Neural crest cell (in vitro differentiated cells): ENCODE measurements around the gene MAP2K7. TPM values are rescaled to one million over a fixed set of nuclear protein-coding genes. Genes with fewer than 3 reads are reported as not detected.

ENCODE experiments used
- DNase-seq: peaks from one replicate; pipeline ENCODE4 v3.0.0; 2021; ENCODE audit warnings: low read depth, mixed read lengths, low spot score
- H3K27ac Mint-ChIP-seq: one replicate; pipeline ENCODE4 v1.8.0; 2021; ENCODE audit warnings: mild to moderate bottlenecking, mixed read lengths; ENCODE audit not compliant: unreplicated experiment
- H3K27me3 Mint-ChIP-seq: 2 replicates; pipeline ENCODE4 v1.8.0; 2021; ENCODE audit warnings: low read depth, mild to moderate bottlenecking, mixed read lengths
- H3K36me3 Mint-ChIP-seq: 2 replicates; pipeline ENCODE4 v1.8.0; 2021; ENCODE audit warnings: low read depth, mild to moderate bottlenecking, mixed read lengths
- H3K4me1 Mint-ChIP-seq: 2 replicates; pipeline ENCODE4 v1.8.0; 2021; ENCODE audit warnings: mixed read lengths
- H3K4me3 Mint-ChIP-seq: one replicate; pipeline ENCODE4 v1.8.0; 2021; ENCODE audit warnings: mild to moderate bottlenecking, mixed read lengths
- H3K9me3 Mint-ChIP-seq: 2 replicates; pipeline ENCODE4 v1.8.0; 2021; ENCODE audit warnings: mixed read lengths
- total RNA-seq: library from RNA; stranded (reverse); gene quantifications from 2 replicates; pipeline ENCODE4 v1.2.1, GENCODE V29; 2021
- TF ChIP-seq, protein P1 (sequence below): fragments of 200-600 bp; sonication (generic); conservative IDR thresholded peaks from 2 replicates; pipeline ENCODE4 v1.5.0; 2021; ENCODE audit warnings: antibody characterized with exemption, mild to moderate bottlenecking

The MAP2K7 gene
- total RNA-seq, 1 donor from 2014 or later = 50.7 TPM

DNA sequence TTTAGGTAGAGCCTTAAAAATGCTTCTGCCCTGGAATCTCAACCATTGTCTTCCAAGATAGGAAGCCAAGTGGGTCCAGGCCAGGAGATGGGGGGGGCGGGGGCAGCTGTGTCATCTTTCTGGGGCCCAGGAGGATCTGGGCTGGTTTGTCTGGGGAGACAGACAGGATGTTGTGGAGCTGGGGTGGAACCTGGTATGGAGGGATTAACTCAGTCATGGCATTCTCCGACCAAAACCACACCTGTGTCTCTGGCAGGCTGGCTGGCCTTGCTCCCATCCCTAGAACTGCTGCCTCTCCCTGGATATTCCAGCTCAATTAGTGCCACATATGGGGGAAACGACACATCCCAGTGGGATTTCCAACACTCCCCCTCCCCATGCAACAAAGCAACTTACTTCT lies 2.7 kb upstream of the MAP2K7 start:
- Mint-ChIP-seq H3K4me3 (peak overlapping the region; percentile 65), H3K27ac (no peak overlapping the region), H3K36me3 (peaks cover 2% of the 10 kb centered on the region), H3K27me3 (peaks cover 6% of the 10 kb centered on the region), H3K9me3 (no peaks in the 10 kb centered on the region), H3K4me1 (peaks cover 28% of the 10 kb centered on the region)
- TF ChIP-seq, protein P1, sequence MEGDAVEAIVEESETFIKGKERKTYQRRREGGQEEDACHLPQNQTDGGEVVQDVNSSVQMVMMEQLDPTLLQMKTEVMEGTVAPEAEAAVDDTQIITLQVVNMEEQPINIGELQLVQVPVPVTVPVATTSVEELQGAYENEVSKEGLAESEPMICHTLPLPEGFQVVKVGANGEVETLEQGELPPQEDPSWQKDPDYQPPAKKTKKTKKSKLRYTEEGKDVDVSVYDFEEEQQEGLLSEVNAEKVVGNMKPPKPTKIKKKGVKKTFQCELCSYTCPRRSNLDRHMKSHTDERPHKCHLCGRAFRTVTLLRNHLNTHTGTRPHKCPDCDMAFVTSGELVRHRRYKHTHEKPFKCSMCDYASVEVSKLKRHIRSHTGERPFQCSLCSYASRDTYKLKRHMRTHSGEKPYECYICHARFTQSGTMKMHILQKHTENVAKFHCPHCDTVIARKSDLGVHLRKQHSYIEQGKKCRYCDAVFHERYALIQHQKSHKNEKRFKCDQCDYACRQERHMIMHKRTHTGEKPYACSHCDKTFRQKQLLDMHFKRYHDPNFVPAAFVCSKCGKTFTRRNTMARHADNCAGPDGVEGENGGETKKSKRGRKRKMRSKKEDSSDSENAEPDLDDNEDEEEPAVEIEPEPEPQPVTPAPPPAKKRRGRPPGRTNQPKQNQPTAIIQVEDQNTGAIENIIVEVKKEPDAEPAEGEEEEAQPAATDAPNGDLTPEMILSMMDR = no peak
- DNase-seq = no peak

DNA sequence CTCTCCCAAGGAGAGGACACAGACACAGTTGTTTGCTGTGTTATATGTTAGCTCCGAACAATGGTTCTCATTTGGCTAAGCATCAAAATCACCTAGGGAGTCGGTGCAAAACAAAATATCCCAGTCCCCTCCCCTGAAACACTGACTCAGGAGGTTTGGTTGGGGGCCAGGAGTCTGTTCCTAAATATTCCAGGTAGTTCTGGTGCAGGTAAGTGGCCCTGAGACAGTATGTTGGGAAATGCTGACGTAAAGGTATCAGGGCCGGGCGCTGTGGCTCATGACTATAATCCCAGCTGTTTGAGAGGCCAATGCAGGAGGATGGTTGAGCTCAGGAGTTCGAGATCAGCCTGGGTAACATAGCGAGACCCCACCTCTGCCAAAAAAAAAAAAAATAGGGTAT lies 2.3 kb upstream of the MAP2K7 start:
- DNase-seq = no peak
- TF ChIP-seq, protein P1 = no peak
- H3K4me1 Mint-ChIP-seq = peaks cover 28% of the 10 kb centered on the region
- peaks cover 2% of the 10 kb centered on the region for H3K36me3 Mint-ChIP-seq
- no peak overlapping the region for H3K27ac Mint-ChIP-seq
- no peaks in the 10 kb centered on the region for H3K9me3 Mint-ChIP-seq
- peak overlapping the region; percentile 65 for H3K4me3 Mint-ChIP-seq
- peaks cover 6% of the 10 kb centered on the region for H3K27me3 Mint-ChIP-seq

DNA sequence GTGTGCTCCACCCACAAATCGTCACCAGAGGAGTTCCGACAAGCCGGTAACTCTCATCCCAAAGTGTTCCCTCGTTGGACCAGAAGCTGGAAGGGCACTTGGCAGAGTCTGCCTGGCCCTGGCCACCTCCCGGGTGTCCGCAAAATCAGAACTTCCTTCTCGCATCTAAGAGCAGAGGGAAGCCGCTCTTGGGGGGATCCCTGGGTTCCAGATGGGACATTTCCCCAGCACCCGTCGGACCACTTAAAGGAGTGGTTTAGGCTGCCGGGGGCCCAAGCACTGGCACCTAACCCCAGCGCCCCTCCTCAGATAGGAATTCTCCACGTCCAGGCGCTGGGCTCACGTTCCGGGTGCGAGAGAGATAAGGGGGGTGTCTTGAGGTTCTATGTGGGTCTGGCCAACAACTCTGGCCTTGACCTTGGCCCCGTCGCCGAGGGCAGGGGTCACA lies 857 bp upstream of the MAP2K7 start:
- peaks cover 2% of the 10 kb centered on the region for H3K36me3 Mint-ChIP-seq
- no peak overlapping the region for H3K27ac Mint-ChIP-seq
- H3K27me3 Mint-ChIP-seq = peaks cover 6% of the 10 kb centered on the region
- peak overlapping the region; percentile 95 for H3K4me3 Mint-ChIP-seq
- H3K4me1 Mint-ChIP-seq = peaks cover 25% of the 10 kb centered on the region
- no peak for DNase-seq
- TF ChIP-seq, protein P1 = no peak
- no peaks in the 10 kb centered on the region for H3K9me3 Mint-ChIP-seq

DNA sequence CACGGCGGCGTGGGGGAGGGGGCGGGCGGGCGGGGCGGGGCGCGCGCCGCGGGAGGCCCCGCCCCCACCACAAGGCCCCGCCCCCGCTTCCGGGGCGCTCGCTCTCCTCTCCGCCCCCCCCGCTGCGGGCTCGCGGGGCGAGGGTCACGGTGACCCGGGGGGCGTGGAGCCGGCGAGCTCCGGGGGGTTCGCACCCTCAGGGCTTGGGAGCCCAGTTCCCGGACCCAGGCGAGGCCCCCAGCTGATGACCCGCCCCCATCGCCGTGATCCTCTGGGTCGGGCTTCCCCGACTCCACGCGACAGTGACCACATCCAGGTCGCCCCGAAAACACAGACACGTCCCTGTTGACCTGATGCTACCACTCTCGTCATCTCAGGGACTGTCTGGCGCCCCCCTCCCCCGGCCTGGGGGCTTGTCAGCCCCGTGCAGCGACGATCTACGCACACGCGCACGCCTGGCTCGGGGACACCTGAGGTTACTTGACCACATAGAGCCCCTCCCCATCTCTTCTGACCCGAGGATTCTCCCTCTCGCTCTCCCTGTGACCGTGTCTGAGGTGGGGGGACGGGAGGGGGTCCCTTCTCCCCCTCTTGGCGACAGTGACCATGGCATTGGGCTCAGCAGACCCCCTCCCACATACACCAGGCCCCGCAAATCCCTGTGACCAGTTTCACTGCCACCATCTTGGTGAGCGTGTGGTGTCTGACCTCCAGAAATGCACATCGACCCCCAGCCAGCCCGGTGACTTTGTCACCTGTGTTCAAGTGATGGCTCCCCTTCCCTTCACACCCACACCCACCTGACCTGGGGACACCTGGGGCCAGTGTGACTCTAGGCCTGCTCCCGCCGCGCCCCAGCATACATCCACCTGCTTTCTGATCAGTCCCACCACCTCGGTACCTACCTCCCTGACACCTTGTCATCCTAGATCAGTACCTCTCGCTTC lies 670 bp downstream of the MAP2K7 start:
- no peak for DNase-seq
- TF ChIP-seq, protein P1 = no peak
- peak overlapping the region; percentile 78 for H3K27ac Mint-ChIP-seq
- H3K4me1 Mint-ChIP-seq = peaks cover 25% of the 10 kb centered on the region
- peaks cover 6% of the 10 kb centered on the region for H3K27me3 Mint-ChIP-seq
- peaks cover 2% of the 10 kb centered on the region for H3K36me3 Mint-ChIP-seq
- peak overlapping the region; percentile 93 for H3K4me3 Mint-ChIP-seq
- H3K9me3 Mint-ChIP-seq = no peaks in the 10 kb centered on the region

DNA sequence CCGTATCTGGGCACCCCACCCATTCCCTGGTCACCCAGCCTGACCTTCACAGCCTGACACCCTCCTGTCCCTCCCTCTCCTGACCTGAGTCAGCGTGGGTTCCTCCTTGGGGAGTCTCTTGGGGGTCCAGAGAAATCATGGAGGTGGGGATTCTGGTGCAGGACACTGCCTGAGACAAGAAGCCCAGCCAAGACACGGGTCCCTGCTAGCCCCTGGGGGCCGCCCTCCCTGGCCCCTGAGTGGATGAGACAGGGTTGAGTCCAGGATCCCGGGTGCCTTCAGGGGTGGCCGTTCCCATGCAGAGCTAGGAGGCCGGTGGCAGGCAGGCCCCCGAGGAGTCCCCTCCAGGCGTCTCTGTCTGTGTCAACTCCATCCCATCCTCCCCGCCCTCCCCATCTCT lies 1.6 kb downstream of the MAP2K7 start:
- DNase-seq = no peak
- Mint-ChIP-seq H3K27ac (no peak overlapping the region), H3K36me3 (peaks cover 2% of the 10 kb centered on the region), H3K4me3 (peak overlapping the region; percentile 93), H3K9me3 (no peaks in the 10 kb centered on the region), H3K27me3 (peaks cover 6% of the 10 kb centered on the region), H3K4me1 (peaks cover 25% of the 10 kb centered on the region)
- TF ChIP-seq, protein P1 = no peak
